ENCODE measurements around the gene DCX.

DCX gene

DNA sequence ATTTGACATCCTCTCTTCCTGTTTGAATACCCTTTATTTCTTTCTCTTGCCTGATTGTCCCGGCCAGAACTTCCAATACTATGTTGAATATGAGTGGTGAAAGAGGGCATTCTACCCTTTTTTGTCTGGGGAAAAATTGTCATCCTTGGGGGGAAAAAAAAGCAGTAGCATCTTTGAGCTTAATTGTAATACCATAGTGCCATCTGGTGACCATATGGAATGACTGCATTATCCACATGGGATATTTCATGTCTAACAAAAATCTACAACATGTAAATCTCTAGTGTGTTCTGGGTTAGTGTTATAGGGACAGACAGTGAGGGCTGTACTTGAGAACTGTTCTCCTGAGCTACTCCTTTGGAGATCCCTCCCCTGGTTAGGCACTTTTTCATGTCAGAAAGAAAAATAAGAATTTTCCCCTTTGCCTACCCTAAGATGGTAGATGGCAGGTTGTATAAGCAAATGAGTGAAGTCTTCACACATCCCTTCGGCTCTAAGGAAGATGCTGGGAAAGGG, 167.7 kb downstream of the DCX start:
- ChIA-PET CTCF (interaction anchor here (0.6 to 3.9 kb wide), 9 partner anchors 8 to 408 kb away, joined by 3 to 30 read pairs (median 3); partner anchors contain the start of gene PAK3), POLR2A (no interaction called here)
- H3K4me3 ChIP-seq (ENCODE audit: control insufficient read depth in 1 of 7, extremely low read depth in 1 of 7, insufficient read depth in 4 of 7, low read depth in 2 of 7, low read length in 6 of 7), result no peak overlapping the region
- H3K4me1 ChIP-seq (ENCODE audit: control extremely low read depth in 1 of 4, control insufficient read depth in 4 of 4, insufficient read depth in 4 of 4, low read length in 3 of 4), result no peaks in the 10 kb centered on the region
- H3K36me3 ChIP-seq (ENCODE audit: control insufficient read depth in 4 of 4, insufficient read depth in 4 of 4, low read length in 3 of 4), result no peaks in the 10 kb centered on the region
- peaks cover 0 to 8% (median 0%) of the 10 kb centered on the region in 5 experiments for H3K27me3 ChIP-seq (replicated peaks in 2 of 5; ENCODE audit: control insufficient read depth in 4 of 5, insufficient read depth in 5 of 5, low read length in 4 of 5)
- no peak overlapping the region for H3K27ac ChIP-seq (ENCODE audit: insufficient read depth in 1 of 2, low read depth in 1 of 2, low read length in 2 of 2, poor library complexity in 1 of 2, severe bottlenecking in 2 of 2)
- H3K9me3 ChIP-seq (ENCODE audit: control extremely low read depth in 1 of 5, control insufficient read depth in 4 of 5, insufficient read depth in 2 of 5, low read depth in 1 of 5, low read length in 4 of 5), result no peaks in the 10 kb centered on the region
- DNase-seq, result peak; percentile 5 to 39 (median 31)
- WGBS (ENCODE audit: insufficient coverage), result no CpG with 5 or more reads among the region's 2 CpGs

Measured in common myeloid progenitor, CD34-positive (primary cell).